ENCODE measurements around the gene LRRC71.

DNA sequence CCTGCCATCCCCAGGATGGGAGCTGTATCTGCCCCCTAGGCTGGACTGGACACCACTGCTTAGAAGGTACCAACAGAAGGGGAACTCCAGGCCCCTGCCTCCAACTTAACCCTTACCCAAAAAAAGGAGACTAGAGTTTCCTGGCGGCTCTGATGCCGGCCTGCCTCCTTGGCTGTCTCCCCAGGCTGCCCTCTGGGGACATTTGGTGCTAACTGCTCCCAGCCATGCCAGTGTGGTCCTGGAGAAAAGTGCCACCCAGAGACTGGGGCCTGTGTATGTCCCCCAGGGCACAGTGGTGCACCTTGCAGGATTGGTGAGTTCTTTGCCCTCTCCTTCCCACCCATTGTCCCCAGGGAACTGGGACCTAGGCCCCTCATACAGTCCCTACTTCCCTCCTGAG lies 8.1 kb upstream of the LRRC71 start:
- TF ChIP-seq POLR2AphosphoS5 (IDR thresholded peaks at IDR 0.05; ENCODE audit: low read depth, low read length) = no peak
- TF ChIP-seq POLR2A (IDR thresholded peaks at IDR 0.05; ENCODE audit: low read depth, low read length) = no peak
- no peak for TF ChIP-seq TAF1 (IDR thresholded peaks at IDR 0.05; ENCODE audit: borderline replicate concordance, low read depth, low read length)

Measured in GM12892 (cell line).